Subcutaneous adipose tissue (tissue), 4 donors: ENCODE data around the gene DYDC2. TPM values are rescaled to one million over a fixed set of nuclear protein-coding genes. Genes with fewer than 3 reads are reported as not detected.

Experiments used
- CTCF ChIP-seq: fragments of 450-650 bp; IDR thresholded peaks from one replicate; pipeline ENCODE4 v1.5.1; 2016; ENCODE audit warnings: low read depth, mild to moderate bottlenecking, control low read depth, antibody characterized with exemption, moderate library complexity
- total RNA-seq, 4 donors: library from RNA; depleted of rRNA; stranded (reverse); fragments of >200 nt; gene quantifications; one replicate each; pipeline ENCODE4 v1.1.0, GENCODE V29; 2016

The DYDC2 gene
- total RNA-seq, 4 donors from 2014 or later, result not detected

DNA sequence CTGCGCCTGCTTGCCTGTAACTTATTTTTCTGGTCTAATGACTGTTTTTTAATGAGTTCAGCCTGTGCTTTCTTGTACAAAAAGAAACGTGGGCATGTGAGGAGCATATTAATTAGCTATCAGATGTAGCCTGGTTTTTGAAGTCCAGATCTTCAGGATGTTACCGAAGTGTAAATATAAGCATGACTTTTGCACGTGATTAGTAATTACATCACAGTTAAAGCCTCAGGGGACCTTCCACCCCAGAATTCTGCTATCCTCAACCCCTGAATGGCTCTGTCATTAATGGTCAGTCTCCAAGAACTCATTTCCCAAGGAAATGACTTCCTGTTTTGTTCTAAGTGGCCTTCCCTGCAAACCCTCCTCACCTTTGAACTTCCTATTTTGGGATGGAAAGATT is 49.6 kb downstream of the DYDC2 start:
- no peak for TF ChIP-seq CTCF

DNA sequence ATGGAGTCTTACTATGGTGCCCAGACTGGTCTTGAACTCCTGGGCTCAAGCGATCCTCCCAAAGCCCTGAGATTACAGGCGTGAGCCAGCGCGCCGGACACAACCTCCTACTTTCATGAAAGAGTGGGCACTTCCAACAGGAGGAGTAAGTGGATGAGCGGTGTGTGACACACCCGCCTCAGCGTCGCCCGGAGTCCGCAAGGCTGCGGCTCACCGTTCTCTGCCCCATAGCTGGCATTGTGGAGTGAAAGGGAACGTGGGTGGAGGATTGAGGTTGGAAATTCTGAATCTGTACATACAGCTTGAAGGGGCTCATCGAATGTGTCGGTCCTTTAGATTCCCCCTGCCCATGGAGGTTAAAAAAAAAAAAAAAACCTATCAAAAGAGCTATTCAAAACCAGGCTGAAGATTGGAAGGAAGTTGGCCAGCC is 51.2 kb downstream of the DYDC2 start:
- no peak for TF ChIP-seq CTCF

- no peak for TF ChIP-seq CTCF
Measured at GRCh38 chr10:80408242-80409101, 51.9 kb downstream of the DYDC2 start, which contains the start of gene PRXL2A. TSS of gene PRXL2A (plus strand) at chr10:80408551. CDS start at chr10:80420468, 11,917 bp downstream.

DNA sequence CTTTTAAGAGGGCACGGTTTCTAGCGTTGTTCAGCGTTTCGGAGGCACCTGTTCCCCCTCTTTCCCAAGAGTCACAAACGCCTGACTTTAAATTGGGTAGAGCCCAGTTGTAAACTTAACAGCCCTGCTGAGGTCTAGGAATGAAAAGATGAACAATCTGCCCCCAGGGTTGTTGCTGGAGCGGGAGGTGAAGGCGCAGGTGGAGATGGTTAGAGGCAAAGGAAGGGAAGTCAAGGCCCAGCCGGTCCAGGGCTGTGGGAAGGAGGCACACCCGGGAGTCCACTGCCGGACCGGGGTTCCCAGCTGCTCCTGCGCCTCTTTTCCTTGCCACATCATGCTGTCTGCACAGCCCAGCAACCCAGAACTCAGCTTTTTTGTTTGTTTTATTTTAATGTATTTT is 52.5 kb downstream of the DYDC2 start:
- no peak for TF ChIP-seq CTCF

DNA sequence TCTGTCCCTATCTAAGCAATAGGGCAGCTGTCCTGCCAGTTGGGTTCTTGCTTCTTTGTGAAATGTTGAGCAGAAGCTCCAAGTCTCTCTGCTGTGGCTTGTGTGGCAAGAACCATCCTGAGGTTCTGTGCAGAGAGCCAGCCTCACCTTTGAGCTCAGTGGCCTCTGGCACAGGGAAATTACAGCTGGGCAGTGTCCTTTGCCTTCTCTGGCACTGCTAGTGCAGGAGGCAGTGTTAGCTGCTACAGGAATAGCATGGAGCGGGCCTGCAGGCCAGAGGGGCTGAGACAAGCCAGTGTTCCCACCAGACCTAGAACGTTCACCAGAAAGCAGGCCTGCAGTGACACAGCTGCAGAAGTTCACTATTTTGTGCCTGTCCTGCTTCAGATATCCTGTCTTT is 53.5 kb downstream of the DYDC2 start:
- TF ChIP-seq CTCF, result no peak

DNA sequence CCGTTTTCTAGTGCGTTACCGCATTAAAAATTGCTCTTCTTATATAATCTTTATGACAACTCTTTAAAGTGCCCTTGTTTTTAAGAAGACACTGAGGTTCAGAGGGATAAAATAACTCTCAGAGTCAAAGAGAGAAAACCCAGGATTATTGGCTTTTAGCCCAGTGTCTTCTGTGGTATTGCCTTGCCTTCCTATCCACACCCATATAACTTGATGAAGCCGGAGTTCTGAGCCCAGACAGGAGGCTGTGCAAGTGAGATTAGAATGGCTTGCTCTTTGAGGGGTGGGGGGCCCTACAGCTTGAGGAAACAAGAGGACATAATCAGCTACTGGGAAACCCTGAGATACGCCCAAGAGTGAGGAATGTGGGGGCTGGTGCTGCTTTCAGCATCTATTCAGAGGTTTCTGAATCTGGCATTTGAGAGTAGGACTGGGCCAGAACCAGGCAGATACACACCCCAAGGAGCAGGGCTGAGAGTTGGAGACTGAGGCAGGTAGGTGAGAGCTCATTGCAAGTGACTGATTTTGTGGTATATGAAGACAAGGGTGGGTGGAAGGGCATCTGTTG is 54.1 kb downstream of the DYDC2 start:
- TF ChIP-seq CTCF, result no peak

GRCh38 chr10:80411267-80411668 is 54.7 kb downstream of the DYDC2 start:
- no peak for TF ChIP-seq CTCF
